SK-N-SH treated with all-trans-retinoic acid at 6 μM for 48 hours (cell line): ENCODE data around the gene GNAQ.

ENCODE experiments used
- ATAC-seq: fragments of 200-7000 bp; cut with Tn5 transposase; 3 replicates; pipeline ENCODE4 v1.9.1; 2020; ENCODE audit warnings: mild to moderate bottlenecking, moderate library complexity
- ARNTL ChIP-seq: fragments of 450-650 bp; formaldehyde crosslinking; IDR thresholded peaks from 2 replicates; pipeline ENCODE4 v1.5.0; 2020; ENCODE audit warnings: low read depth, mild to moderate bottlenecking, moderate library complexity, borderline replicate concordance
- BACH2 ChIP-seq: fragments of 250-450 bp; sonication (Bioruptor Pico); IDR thresholded peaks from 2 replicates; pipeline ENCODE4 v1.9.0; 2021; ENCODE audit warnings: mild to moderate bottlenecking, borderline replicate concordance
- CSDC2 ChIP-seq: fragments of 250-450 bp; sonication (Bioruptor Pico); IDR thresholded peaks from 2 replicates; pipeline ENCODE4 v1.5.0; 2020; ENCODE audit warnings: mild to moderate bottlenecking, moderate library complexity
- CSRNP3 ChIP-seq: fragments of 250-450 bp; sonication (Bioruptor Pico); IDR thresholded peaks from 2 replicates; pipeline ENCODE4 v1.5.1; 2021; ENCODE audit warnings: mild to moderate bottlenecking, moderate library complexity
- ESRRG ChIP-seq: fragments of 250-450 bp; sonication (Bioruptor Pico); IDR thresholded peaks from 2 replicates; pipeline ENCODE4 v1.6.1; 2021; ENCODE audit warnings: mild to moderate bottlenecking
- GLIS3 ChIP-seq: fragments of 250-450 bp; sonication (Bioruptor Pico); IDR thresholded peaks from 2 replicates; pipeline ENCODE4 v1.5.0; 2020; ENCODE audit warnings: mild to moderate bottlenecking, moderate library complexity
- ISL1 ChIP-seq: fragments of 250-450 bp; sonication (Bioruptor Pico); IDR thresholded peaks from 2 replicates; pipeline ENCODE4 v2.1.2; 2022; ENCODE audit warnings: mild to moderate bottlenecking, moderate library complexity
- OSR1 ChIP-seq: fragments of 250-450 bp; sonication (Bioruptor Pico); IDR thresholded peaks from 2 replicates; pipeline ENCODE4 v1.8.0; 2022; ENCODE audit warnings: moderate library complexity, mild to moderate bottlenecking, inconsistent platforms
- PPARA ChIP-seq: fragments of 250-450 bp; sonication (Bioruptor Pico); IDR thresholded peaks from 2 replicates; pipeline ENCODE4 v1.5.0; 2020; ENCODE audit warnings: mild to moderate bottlenecking, borderline replicate concordance
- RARB ChIP-seq: fragments of 250-450 bp; sonication (Bioruptor Pico); IDR thresholded peaks from 2 replicates; pipeline ENCODE4 v1.8.0; 2021; ENCODE audit warnings: mild to moderate bottlenecking, moderate library complexity
- TCF4 ChIP-seq: fragments of 250-450 bp; sonication (Bioruptor Pico); IDR thresholded peaks from 2 replicates; pipeline ENCODE4 v1.8.0; 2021; ENCODE audit warnings: mild to moderate bottlenecking, moderate library complexity, borderline replicate concordance
- TOX ChIP-seq: fragments of 250-450 bp; sonication (Bioruptor Pico); IDR thresholded peaks from 2 replicates; pipeline ENCODE4 v1.8.0; 2021; ENCODE audit warnings: mild to moderate bottlenecking, moderate library complexity, borderline replicate concordance
- ZFP3 ChIP-seq: fragments of 250-450 bp; sonication (Bioruptor Pico); IDR thresholded peaks from 2 replicates; pipeline ENCODE4 v1.5.0; 2020; ENCODE audit warnings: mild to moderate bottlenecking, moderate library complexity
- ZFP30 ChIP-seq: fragments of 450-650 bp; formaldehyde crosslinking; IDR thresholded peaks from 2 replicates; pipeline ENCODE4 v1.5.0; 2022; ENCODE audit warnings: mild to moderate bottlenecking, moderate library complexity
- ZNF565 ChIP-seq: fragments of 450-650 bp; formaldehyde crosslinking; conservative IDR thresholded peaks from 2 replicates; pipeline ENCODE4 v1.5.0; 2020; ENCODE audit warnings: low read depth, mild to moderate bottlenecking, moderate library complexity
- ZNF70 ChIP-seq: fragments of 450-650 bp; formaldehyde crosslinking; IDR thresholded peaks from 2 replicates; pipeline ENCODE4 v1.5.0; 2020; ENCODE audit warnings: mild to moderate bottlenecking, moderate library complexity
- ZNF8 ChIP-seq: fragments of 450-650 bp; formaldehyde crosslinking; IDR thresholded peaks from 2 replicates; pipeline ENCODE4 v1.5.0; 2020; ENCODE audit warnings: mild to moderate bottlenecking, moderate library complexity
- TF ChIP-seq, protein P1 (sequence below): fragments of 250-450 bp; sonication (Bioruptor Pico); IDR thresholded peaks from 2 replicates; pipeline ENCODE4 v1.8.0; 2020; ENCODE audit warnings: mild to moderate bottlenecking, moderate library complexity, borderline replicate concordance
- TF ChIP-seq, protein P2 (sequence below): fragments of 250-450 bp; sonication (Bioruptor Pico); IDR thresholded peaks from 2 replicates; pipeline ENCODE4 v1.5.0; 2020; ENCODE audit warnings: mild to moderate bottlenecking, moderate library complexity
- TF ChIP-seq, protein P3 (sequence below): fragments of 250-450 bp; sonication (Bioruptor Pico); IDR thresholded peaks from 2 replicates; pipeline ENCODE4 v1.5.1; 2020; ENCODE audit warnings: low read depth, mild to moderate bottlenecking, moderate library complexity
- TF ChIP-seq, protein P4 (sequence below): fragments of 250-450 bp; sonication (Bioruptor Pico); IDR thresholded peaks from 2 replicates; pipeline ENCODE4 v1.8.0; 2021; ENCODE audit warnings: low read depth, mild to moderate bottlenecking, moderate library complexity, borderline replicate concordance

The GNAQ gene

GRCh38 chr9:77949751-77950436, 81.7 kb downstream of the GNAQ start:
- no peak for TF ChIP-seq ARNTL
- no peak for TF ChIP-seq TOX (CRISPR knock-in tag)
- TF ChIP-seq TCF4 = no peak
- TF ChIP-seq OSR1 (CRISPR knock-in tag) = no peak
- TF ChIP-seq, protein P1, sequence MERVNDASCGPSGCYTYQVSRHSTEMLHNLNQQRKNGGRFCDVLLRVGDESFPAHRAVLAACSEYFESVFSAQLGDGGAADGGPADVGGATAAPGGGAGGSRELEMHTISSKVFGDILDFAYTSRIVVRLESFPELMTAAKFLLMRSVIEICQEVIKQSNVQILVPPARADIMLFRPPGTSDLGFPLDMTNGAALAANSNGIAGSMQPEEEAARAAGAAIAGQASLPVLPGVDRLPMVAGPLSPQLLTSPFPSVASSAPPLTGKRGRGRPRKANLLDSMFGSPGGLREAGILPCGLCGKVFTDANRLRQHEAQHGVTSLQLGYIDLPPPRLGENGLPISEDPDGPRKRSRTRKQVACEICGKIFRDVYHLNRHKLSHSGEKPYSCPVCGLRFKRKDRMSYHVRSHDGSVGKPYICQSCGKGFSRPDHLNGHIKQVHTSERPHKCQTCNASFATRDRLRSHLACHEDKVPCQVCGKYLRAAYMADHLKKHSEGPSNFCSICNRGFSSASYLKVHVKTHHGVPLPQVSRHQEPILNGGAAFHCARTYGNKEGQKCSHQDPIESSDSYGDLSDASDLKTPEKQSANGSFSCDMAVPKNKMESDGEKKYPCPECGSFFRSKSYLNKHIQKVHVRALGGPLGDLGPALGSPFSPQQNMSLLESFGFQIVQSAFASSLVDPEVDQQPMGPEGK (CRISPR knock-in tag) = no peak
- TF ChIP-seq ISL1 = no peak
- TF ChIP-seq, protein P2, sequence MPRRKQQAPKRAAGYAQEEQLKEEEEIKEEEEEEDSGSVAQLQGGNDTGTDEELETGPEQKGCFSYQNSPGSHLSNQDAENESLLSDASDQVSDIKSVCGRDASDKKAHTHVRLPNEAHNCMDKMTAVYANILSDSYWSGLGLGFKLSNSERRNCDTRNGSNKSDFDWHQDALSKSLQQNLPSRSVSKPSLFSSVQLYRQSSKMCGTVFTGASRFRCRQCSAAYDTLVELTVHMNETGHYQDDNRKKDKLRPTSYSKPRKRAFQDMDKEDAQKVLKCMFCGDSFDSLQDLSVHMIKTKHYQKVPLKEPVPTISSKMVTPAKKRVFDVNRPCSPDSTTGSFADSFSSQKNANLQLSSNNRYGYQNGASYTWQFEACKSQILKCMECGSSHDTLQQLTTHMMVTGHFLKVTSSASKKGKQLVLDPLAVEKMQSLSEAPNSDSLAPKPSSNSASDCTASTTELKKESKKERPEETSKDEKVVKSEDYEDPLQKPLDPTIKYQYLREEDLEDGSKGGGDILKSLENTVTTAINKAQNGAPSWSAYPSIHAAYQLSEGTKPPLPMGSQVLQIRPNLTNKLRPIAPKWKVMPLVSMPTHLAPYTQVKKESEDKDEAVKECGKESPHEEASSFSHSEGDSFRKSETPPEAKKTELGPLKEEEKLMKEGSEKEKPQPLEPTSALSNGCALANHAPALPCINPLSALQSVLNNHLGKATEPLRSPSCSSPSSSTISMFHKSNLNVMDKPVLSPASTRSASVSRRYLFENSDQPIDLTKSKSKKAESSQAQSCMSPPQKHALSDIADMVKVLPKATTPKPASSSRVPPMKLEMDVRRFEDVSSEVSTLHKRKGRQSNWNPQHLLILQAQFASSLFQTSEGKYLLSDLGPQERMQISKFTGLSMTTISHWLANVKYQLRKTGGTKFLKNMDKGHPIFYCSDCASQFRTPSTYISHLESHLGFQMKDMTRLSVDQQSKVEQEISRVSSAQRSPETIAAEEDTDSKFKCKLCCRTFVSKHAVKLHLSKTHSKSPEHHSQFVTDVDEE = no peak
- no peak for TF ChIP-seq PPARA (CRISPR knock-in tag)
- no peak for TF ChIP-seq ESRRG (CRISPR knock-in tag)
- TF ChIP-seq ZNF70 (CRISPR knock-in tag) = no peak
- no peak for ATAC-seq

- ATAC-seq = no peak
- TF ChIP-seq TCF4 = no peak
- TF ChIP-seq PPARA (CRISPR knock-in tag) = no peak
- no peak for TF ChIP-seq GLIS3 (CRISPR knock-in tag)
- TF ChIP-seq OSR1 (CRISPR knock-in tag) = no peak
- TF ChIP-seq ARNTL = no peak
- TF ChIP-seq ISL1 = no peak
- no peak for TF ChIP-seq CSRNP3 (CRISPR knock-in tag)
- TF ChIP-seq, protein P3, sequence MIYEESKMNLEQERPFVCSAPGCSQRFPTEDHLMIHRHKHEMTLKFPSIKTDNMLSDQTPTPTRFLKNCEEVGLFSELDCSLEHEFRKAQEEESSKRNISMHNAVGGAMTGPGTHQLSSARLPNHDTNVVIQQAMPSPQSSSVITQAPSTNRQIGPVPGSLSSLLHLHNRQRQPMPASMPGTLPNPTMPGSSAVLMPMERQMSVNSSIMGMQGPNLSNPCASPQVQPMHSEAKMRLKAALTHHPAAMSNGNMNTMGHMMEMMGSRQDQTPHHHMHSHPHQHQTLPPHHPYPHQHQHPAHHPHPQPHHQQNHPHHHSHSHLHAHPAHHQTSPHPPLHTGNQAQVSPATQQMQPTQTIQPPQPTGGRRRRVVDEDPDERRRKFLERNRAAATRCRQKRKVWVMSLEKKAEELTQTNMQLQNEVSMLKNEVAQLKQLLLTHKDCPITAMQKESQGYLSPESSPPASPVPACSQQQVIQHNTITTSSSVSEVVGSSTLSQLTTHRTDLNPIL = no peak
- TF ChIP-seq ZFP30 (CRISPR knock-in tag) = no peak
- TF ChIP-seq RARB (CRISPR knock-in tag) = no peak
- TF ChIP-seq, protein P1 (CRISPR knock-in tag) = no peak
- TF ChIP-seq ZNF8 (CRISPR knock-in tag) = no peak
- TF ChIP-seq, protein P4, sequence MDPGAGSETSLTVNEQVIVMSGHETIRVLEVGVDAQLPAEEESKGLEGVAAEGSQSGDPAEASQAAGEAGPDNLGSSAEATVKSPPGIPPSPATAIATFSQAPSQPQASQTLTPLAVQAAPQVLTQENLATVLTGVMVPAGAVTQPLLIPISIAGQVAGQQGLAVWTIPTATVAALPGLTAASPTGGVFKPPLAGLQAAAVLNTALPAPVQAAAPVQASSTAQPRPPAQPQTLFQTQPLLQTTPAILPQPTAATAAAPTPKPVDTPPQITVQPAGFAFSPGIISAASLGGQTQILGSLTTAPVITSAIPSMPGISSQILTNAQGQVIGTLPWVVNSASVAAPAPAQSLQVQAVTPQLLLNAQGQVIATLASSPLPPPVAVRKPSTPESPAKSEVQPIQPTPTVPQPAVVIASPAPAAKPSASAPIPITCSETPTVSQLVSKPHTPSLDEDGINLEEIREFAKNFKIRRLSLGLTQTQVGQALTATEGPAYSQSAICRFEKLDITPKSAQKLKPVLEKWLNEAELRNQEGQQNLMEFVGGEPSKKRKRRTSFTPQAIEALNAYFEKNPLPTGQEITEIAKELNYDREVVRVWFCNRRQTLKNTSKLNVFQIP (CRISPR knock-in tag) = no peak
- no peak for TF ChIP-seq ZNF565 (CRISPR knock-in tag)
- no peak for TF ChIP-seq ZFP3
- no peak for TF ChIP-seq CSDC2 (CRISPR knock-in tag)
- TF ChIP-seq ESRRG (CRISPR knock-in tag) = no peak
- no peak for TF ChIP-seq BACH2 (CRISPR knock-in tag)
Measured at GRCh38 chr9:77947651-77948050, 84.0 kb downstream of the GNAQ start.
